Stomach (tissue), 4 donors: ENCODE results near the gene CAPN5.

Experiments
- CTCF ChIP-seq, 7 experiments: fragments of 450-650 bp in 4 of 7; fragments of 200-600 bp in 3 of 7; sonication (generic) in 3 of 7; IDR thresholded peaks; one replicate each; pipeline ENCODE4 v1.5.1; 2016 to 2019; ENCODE audit warnings: antibody characterized with exemption in 7 of 7, control low read depth in 2 of 7, mild to moderate bottlenecking in 1 of 7
- EP300 ChIP-seq: sonication (generic); formaldehyde crosslinking; IDR thresholded peaks from one replicate; pipeline ENCODE4 v1.6.1; 2017; ENCODE audit warnings: antibody characterized with exemption
- POLR2A ChIP-seq, 4 donors: fragments of 450-650 bp; IDR thresholded peaks; one replicate each; pipeline ENCODE4 v1.6.1; 2016; ENCODE audit warnings: antibody characterized with exemption in 4 of 4, control low read depth in 2 of 4, mild to moderate bottlenecking in 1 of 4, moderate library complexity in 1 of 4
- POLR2AphosphoS5 ChIP-seq, 3 donors: sonication (generic); formaldehyde crosslinking; IDR thresholded peaks; one replicate each; pipeline ENCODE4 v1.6.1; 2016; ENCODE audit warnings: antibody characterized with exemption in 3 of 3

GRCh38 chr11:77127235-77127911 is 60.6 kb downstream of the CAPN5 start:
- TF ChIP-seq POLR2A (IDR thresholded peaks at IDR 0.05) (no peak), CTCF (IDR thresholded peaks at IDR 0.05) (peak in 6 of 7 experiments; percentile 93 to 99 (median 96)), EP300 (no peak), POLR2AphosphoS5 (IDR thresholded peaks at IDR 0.05) (no peak)
